Gastrocnemius medialis (tissue), 4 donors: Measurements from ENCODE around the gene ZMYM4.

Experiments used
- CTCF ChIP-seq, 5 experiments: fragments of 450-650 bp in 3 of 5; fragments of 200-600 bp in 2 of 5; sonication (generic) in 2 of 5; IDR thresholded peaks in 4 of 5; conservative IDR thresholded peaks in 1 of 5; 1 replicate in 4 of 5; 2 replicates in 1 of 5; pipeline ENCODE4 v1.5.1; 2016 to 2019; ENCODE audit warnings: antibody characterized with exemption in 5 of 5, mild to moderate bottlenecking in 3 of 5, moderate library complexity in 3 of 5
- POLR2A ChIP-seq, 2 donors: fragments of 450-650 bp; IDR thresholded peaks; one replicate each; pipeline ENCODE4 v1.6.1; 2017; ENCODE audit warnings: antibody characterized with exemption in 2 of 2, mild to moderate bottlenecking in 2 of 2, moderate library complexity in 2 of 2

GRCh38 chr1:35243691-35244090 is 24.8 kb upstream of the ZMYM4 start:
- TF ChIP-seq CTCF (IDR thresholded peaks at IDR 0.05 in 4 of 5, conservative IDR thresholded peaks at IDR 0.05 in 1 of 5) = no peak
- no peak for TF ChIP-seq POLR2A (IDR thresholded peaks at IDR 0.05)
